GM10248 (cell line): ENCODE results near the gene LRRC32.

Source experiments
- CTCF ChIA-PET: fragments of 300-600 bp; sonication (Branson Sonifier 250); formaldehyde crosslinking; extraction: SDS; loops from one replicate; lab custom pipeline; 2021; ENCODE audit warnings: antibody characterized with exemption; lab: Yijun Ruan, JAX
- POLR2A ChIA-PET: fragments of 350-650 bp; sonication (Branson Sonifier 250); formaldehyde crosslinking; extraction: SDS; loops from one replicate; lab custom pipeline; 2020; ENCODE audit warnings: antibody characterized with exemption; lab: Yijun Ruan, JAX
- DNase-seq: peaks from one replicate; pipeline ENCODE4 v3.0.0; 2012; ENCODE audit errors: extremely low spot score
- CTCF ChIP-seq: IDR thresholded peaks from 2 replicates; pipeline ENCODE4 v1.5.1; 2012; ENCODE audit warnings: mild to moderate bottlenecking, low read depth; ENCODE audit errors: extremely low read depth, missing control alignments, control extremely low read depth

LRRC32 gene

GRCh38 chr11:76615950-76616349 lies 54.6 kb downstream of the LRRC32 start:
- CTCF ChIA-PET, result no interaction called here
- no peak for DNase-seq
- TF ChIP-seq CTCF, result no peak

GRCh38 chr11:76614471-76615179 lies 55.9 kb downstream of the LRRC32 start:
- DNase-seq, result no peak
- CTCF ChIA-PET, result no interaction called here
- POLR2A ChIA-PET, result no interaction called here
- TF ChIP-seq CTCF, result no peak

More at GRCh38 chr11:76615950-76616349, 54.6 kb downstream of the LRRC32 start:
- POLR2A ChIA-PET, result no interaction called here

- CTCF ChIA-PET, result no interaction called here
- POLR2A ChIA-PET, result no interaction called here
- DNase-seq, result no peak
- TF ChIP-seq CTCF, result no peak
Measured at GRCh38 chr11:76613901-76614300, 56.6 kb downstream of the LRRC32 start.

- DNase-seq, result no peak
- CTCF ChIA-PET, result interaction anchor here (0.9 to 2.2 kb wide), 8 partner anchors 12 to 109 kb away, joined by 3 to 7 read pairs (median 3); no protein-coding TSS in a partner anchor
- no peak for TF ChIP-seq CTCF
- POLR2A ChIA-PET, result no interaction called here
Measured at GRCh38 chr11:76612226-76612625, 58.3 kb downstream of the LRRC32 start.

- CTCF ChIA-PET, result interaction anchor here (0.8 to 2.2 kb wide), 6 partner anchors 9 to 68 kb away, joined by 3 to 7 read pairs (median 4); no protein-coding TSS in a partner anchor
- DNase-seq, result no peak
- POLR2A ChIA-PET, result no interaction called here
- no peak for TF ChIP-seq CTCF
Measured at GRCh38 chr11:76610871-76611475, 59.6 kb downstream of the LRRC32 start.

- CTCF ChIA-PET, result interaction anchor here (0.6 to 1.2 kb wide), 3 partner anchors 11 to 26 kb away, joined by 3 to 10 read pairs (median 3); no protein-coding TSS in a partner anchor
- DNase-seq, result no peak
- POLR2A ChIA-PET, result no interaction called here
- TF ChIP-seq CTCF, result no peak
Measured at GRCh38 chr11:76610371-76610770, 60.2 kb downstream of the LRRC32 start.
